ENCODE results near the gene PLAGL1.

PLAGL1 gene

GRCh38 chr6:143966312-143966711, 41.7 kb downstream of the PLAGL1 start:
- no peak for DNase-seq (ENCODE audit: low spot score)

GRCh38 chr6:143965503-143966171, 42.4 kb downstream of the PLAGL1 start:
- DNase-seq (ENCODE audit: low spot score): no peak

GRCh38 chr6:143964674-143965081, 43.4 kb downstream of the PLAGL1 start:
- DNase-seq (ENCODE audit: low spot score): no peak

- no peak for DNase-seq (ENCODE audit: low spot score)
Observed at GRCh38 chr6:143963158-143963919, 44.7 kb downstream of the PLAGL1 start.

- no peak for DNase-seq (ENCODE audit: low spot score)
Observed at GRCh38 chr6:143961886-143962878, 45.9 kb downstream of the PLAGL1 start.

GRCh38 chr6:143961066-143961465, 47.0 kb downstream of the PLAGL1 start:
- no peak for DNase-seq (ENCODE audit: low spot score)

- DNase-seq (ENCODE audit: low spot score): no peak
Observed at GRCh38 chr6:143959927-143960326, 48.1 kb downstream of the PLAGL1 start.

- no peak for DNase-seq (ENCODE audit: low spot score)
Observed at GRCh38 chr6:143958839-143959399, 49.1 kb downstream of the PLAGL1 start.

GRCh38 chr6:143957679-143958274, 50.3 kb downstream of the PLAGL1 start:
- DNase-seq (ENCODE audit: low spot score): no peak

GRCh38 chr6:143955971-143956370, 52.1 kb downstream of the PLAGL1 start:
- no peak for DNase-seq (ENCODE audit: low spot score)

- DNase-seq (ENCODE audit: low spot score): no peak
Observed at GRCh38 chr6:143953922-143954321, 54.1 kb downstream of the PLAGL1 start.

- no peak for DNase-seq (ENCODE audit: low spot score)
Observed at GRCh38 chr6:143952947-143953701, 54.9 kb downstream of the PLAGL1 start.

GRCh38 chr6:143952060-143952778, 55.8 kb downstream of the PLAGL1 start:
- no peak for DNase-seq (ENCODE audit: low spot score)

- DNase-seq (ENCODE audit: low spot score): no peak
Observed at GRCh38 chr6:143950875-143951274, 57.2 kb downstream of the PLAGL1 start.

- DNase-seq (ENCODE audit: low spot score): no peak
Observed at GRCh38 chr6:143949962-143950361, 58.1 kb downstream of the PLAGL1 start.

- DNase-seq (ENCODE audit: low spot score): no peak
Observed at GRCh38 chr6:143949535-143949934, 58.5 kb downstream of the PLAGL1 start.

- DNase-seq (ENCODE audit: low spot score): no peak
Observed at GRCh38 chr6:143948208-143948607, 59.9 kb downstream of the PLAGL1 start.

GRCh38 chr6:143941852-143942627, 66.0 kb downstream of the PLAGL1 start:
- peak; percentile 50 for DNase-seq (ENCODE audit: low spot score)

- DNase-seq (ENCODE audit: low spot score): peak; percentile 61
Observed at GRCh38 chr6:143940011-143940597, 68.0 kb downstream of the PLAGL1 start.

Measured in CD4-positive, alpha-beta T cell treated with Interleukin-2 at 100 ng/mL for 4 hours (primary cell).